Breast epithelium (tissue), 3 donors: ENCODE data around the gene LRIG3.

Experiments
- POLR2A ChIP-seq: fragments of 450-650 bp; IDR thresholded peaks from one replicate; pipeline ENCODE4 v1.6.1; 2016; ENCODE audit warnings: antibody characterized with exemption, mild to moderate bottlenecking, moderate library complexity
- POLR2AphosphoS5 ChIP-seq, 3 donors: sonication (generic); formaldehyde crosslinking; IDR thresholded peaks; one replicate each; pipeline ENCODE4 v1.6.1; 2017; ENCODE audit warnings: antibody characterized with exemption in 3 of 3
- TF ChIP-seq, protein P1 (sequence below), 3 donors: fragments of 450-650 bp; IDR thresholded peaks; one replicate each; pipeline ENCODE4 v1.5.1; 2016 to 2017; ENCODE audit warnings: antibody characterized with exemption in 3 of 3, mild to moderate bottlenecking in 3 of 3, moderate library complexity in 3 of 3

DNA sequence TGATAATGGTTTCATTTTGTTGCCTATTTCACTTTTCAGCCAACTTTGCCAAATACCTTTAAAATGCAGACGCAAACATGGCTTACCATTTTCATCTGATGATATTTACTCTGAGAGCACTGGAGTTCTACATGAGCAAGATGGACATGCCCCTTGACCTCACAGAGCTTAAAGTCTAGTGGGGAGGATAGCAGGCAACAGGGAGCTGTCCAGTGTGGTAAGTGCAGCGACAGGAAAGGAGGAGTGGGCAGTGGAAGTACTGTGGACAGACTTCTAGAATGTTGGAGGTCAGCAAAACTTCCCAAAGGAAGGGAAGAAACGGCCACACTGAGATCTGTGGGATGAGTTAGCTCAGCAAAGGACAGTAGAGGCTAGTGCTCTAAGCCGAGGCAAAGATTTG, 25.3 kb downstream of the LRIG3 start:
- TF ChIP-seq POLR2A = no peak
- TF ChIP-seq, protein P1, sequence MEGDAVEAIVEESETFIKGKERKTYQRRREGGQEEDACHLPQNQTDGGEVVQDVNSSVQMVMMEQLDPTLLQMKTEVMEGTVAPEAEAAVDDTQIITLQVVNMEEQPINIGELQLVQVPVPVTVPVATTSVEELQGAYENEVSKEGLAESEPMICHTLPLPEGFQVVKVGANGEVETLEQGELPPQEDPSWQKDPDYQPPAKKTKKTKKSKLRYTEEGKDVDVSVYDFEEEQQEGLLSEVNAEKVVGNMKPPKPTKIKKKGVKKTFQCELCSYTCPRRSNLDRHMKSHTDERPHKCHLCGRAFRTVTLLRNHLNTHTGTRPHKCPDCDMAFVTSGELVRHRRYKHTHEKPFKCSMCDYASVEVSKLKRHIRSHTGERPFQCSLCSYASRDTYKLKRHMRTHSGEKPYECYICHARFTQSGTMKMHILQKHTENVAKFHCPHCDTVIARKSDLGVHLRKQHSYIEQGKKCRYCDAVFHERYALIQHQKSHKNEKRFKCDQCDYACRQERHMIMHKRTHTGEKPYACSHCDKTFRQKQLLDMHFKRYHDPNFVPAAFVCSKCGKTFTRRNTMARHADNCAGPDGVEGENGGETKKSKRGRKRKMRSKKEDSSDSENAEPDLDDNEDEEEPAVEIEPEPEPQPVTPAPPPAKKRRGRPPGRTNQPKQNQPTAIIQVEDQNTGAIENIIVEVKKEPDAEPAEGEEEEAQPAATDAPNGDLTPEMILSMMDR (IDR thresholded peaks at IDR 0.05) = no peak
- no peak for TF ChIP-seq POLR2AphosphoS5 (IDR thresholded peaks at IDR 0.05)
